ENCODE measurements around the gene SLC26A1.
A peak's percentile ranks its signal among the peaks of the same experiment; 100 is the strongest.

Gene SLC26A1

DNA sequence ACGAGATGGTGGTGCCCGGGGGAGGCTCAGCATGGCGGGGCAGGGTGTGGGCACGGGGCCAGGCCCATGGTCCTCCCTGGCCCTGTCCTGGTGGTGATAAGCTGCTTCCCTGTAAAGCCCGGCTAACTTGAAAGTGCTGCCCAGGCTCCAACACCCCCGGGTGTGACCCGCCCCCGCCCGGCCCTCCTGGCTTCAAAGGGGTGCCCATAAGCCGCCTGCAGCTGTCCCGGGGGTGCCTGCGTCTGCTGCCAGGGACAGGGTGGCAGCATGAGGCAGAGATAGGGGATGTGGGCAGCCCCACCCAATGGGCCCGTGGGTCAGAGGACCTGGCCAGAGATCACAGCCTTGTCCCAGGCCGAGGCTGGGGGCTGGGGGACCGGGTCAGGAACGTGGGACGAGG is 36.3 kb upstream of the SLC26A1 start:
- DNase-seq (ENCODE audit: low spot score) = no peak

DNA sequence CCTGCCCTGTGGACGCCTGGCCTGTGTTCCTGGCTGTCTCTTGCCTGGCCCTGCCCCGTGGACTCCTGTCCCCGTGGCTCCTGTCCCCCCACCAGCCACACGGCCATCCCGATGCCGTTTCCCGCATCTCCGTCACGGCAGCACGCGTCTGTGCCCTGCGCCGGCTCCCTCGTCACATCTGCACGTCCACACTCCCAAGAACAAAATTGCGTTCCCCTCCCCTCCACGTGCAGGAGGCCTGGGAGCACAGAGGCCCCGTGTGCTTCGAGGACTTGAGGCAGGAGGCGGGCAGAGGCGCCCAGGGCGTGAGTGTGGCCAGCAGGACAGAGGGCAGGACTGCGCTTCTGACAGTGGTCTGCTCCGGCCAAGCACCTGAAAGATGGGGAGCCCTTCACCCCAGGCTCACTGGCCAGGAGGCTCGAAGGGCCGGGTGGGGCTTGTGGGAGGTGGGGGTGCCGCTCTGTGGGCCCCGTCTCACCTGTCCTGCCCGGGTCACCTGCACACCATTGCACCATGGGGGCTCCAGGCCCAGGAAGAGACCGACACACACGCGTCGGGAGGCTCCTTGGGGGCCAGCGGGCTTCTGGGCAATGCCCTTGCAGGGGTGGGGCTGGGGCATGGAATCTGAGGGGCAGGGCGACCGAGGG is 35.5 kb upstream of the SLC26A1 start:
- DNase-seq (ENCODE audit: low spot score) = no peak

- no peak for DNase-seq (ENCODE audit: low spot score)
These were observed 34.7 kb upstream of the SLC26A1 start for GRCh38 chr4:1027915-1028238.

- no peak for DNase-seq (ENCODE audit: low spot score)
These were observed 34.2 kb upstream of the SLC26A1 start for GRCh38 chr4:1027219-1027914.

- peak; percentile 84 for DNase-seq (ENCODE audit: low spot score)
These were observed 32.9 kb upstream of the SLC26A1 start for GRCh38 chr4:1026115-1026514.

DNA sequence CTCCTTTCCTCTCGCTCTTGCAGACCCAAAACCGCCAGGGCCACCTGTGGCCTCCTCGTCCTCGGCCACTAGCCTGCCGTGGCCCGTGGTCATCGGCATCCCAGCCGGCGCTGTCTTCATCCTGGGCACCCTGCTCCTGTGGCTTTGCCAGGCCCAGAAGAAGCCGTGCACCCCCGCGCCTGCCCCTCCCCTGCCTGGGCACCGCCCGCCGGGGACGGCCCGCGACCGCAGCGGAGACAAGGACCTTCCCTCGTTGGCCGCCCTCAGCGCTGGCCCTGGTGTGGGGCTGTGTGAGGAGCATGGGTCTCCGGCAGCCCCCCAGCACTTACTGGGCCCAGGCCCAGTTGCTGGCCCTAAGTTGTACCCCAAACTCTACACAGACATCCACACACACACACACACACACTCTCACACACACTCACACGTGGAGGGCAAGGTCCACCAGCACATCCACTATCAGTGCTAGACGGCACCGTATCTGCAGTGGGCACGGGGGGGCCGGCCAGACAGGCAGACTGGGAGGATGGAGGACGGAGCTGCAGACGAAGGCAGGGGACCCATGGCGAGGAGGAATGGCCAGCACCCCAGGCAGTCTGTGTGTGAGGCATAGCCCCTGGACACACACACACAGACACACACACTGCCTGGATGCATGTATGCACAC is 31.8 kb upstream of the SLC26A1 start:
- no peak for DNase-seq (ENCODE audit: low spot score)

DNA sequence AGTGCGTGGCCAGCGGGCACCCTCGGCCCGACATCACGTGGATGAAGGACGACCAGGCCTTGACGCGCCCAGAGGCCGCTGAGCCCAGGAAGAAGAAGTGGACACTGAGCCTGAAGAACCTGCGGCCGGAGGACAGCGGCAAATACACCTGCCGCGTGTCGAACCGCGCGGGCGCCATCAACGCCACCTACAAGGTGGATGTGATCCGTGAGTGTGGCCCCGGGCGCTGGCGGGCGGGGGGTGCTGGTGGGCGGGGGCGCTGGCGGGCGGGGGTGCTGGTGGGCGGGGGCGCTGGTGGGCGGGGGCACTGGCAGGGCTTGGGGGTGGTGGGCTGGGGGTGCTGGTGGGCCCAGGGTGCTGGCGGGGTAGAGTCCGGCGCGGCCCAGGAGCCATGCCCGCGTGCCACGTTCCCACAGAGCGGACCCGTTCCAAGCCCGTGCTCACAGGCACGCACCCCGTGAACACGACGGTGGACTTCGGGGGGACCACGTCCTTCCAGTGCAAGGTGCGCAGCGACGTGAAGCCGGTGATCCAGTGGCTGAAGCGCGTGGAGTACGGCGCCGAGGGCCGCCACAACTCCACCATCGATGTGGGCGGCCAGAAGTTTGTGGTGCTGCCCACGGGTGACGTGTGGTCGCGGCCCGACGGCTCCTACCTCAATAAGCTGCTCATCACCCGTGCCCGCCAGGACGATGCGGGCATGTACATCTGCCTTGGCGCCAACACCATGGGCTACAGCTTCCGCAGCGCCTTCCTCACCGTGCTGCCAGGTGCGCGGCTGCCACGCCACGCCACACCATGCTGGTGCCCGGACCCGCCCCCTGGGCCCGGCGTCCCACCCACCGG is 30.9 kb upstream of the SLC26A1 start:
- DNase-seq (ENCODE audit: low spot score) = no peak

DNA sequence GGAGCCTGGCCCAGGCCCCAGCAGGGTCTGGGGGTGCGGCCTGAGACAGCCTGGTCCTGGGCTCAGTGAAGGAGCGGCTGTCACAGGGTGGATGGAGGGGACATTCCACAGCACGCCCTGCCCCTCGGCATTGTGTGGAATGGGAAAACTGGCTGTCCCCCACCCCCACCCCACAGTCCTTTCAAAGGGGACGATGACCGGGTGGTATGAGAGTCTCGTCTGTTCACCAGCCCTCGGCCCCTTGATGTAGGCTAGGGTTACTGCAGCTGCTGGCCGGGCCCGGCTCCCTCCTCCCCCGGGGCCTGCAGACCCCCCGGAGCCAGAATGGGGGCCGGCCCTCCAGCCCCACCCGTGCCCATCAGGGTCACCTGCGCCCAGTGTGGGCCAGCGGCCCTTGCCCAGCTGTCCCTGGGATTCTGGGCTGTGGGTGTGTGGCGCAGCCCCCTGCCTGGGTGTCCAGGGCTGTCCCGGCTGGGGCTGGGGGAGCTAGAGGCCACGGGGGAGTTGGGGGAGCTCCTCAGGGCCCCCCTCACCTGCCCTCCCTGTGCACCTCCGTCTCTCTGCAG is 30.0 kb upstream of the SLC26A1 start:
- DNase-seq (ENCODE audit: low spot score) = no peak

- DNase-seq (ENCODE audit: low spot score) = no peak
These were observed 29.5 kb upstream of the SLC26A1 start for GRCh38 chr4:1022739-1023066.

DNA sequence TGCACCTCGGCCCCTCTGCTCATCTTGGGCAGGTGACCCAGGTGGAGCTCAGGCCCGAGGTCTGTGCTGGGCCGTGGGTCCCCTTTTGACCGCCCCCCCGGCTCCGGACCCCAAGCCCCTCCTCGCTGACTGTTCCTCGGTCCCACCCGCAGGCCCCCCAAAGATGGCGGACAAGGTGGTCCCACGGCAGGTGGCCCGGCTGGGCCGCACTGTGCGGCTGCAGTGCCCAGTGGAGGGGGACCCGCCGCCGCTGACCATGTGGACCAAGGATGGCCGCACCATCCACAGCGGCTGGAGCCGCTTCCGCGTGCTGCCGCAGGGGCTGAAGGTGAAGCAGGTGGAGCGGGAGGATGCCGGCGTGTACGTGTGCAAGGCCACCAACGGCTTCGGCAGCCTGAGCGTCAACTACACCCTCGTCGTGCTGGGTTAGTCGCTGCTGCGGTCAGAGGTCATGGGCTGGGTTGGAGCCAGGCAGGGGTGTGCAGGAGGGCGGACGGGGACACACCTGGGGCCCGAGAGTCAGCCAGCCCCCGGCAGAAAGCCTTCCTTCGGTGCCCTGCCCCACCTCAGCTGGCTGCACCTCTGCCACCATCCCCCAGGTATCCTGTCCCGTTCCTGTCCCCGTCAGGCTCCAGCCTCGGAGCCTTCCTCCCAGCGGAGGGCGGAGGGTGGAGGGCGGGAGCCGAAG is 29.0 kb upstream of the SLC26A1 start:
- DNase-seq (ENCODE audit: low spot score) = no peak

DNA sequence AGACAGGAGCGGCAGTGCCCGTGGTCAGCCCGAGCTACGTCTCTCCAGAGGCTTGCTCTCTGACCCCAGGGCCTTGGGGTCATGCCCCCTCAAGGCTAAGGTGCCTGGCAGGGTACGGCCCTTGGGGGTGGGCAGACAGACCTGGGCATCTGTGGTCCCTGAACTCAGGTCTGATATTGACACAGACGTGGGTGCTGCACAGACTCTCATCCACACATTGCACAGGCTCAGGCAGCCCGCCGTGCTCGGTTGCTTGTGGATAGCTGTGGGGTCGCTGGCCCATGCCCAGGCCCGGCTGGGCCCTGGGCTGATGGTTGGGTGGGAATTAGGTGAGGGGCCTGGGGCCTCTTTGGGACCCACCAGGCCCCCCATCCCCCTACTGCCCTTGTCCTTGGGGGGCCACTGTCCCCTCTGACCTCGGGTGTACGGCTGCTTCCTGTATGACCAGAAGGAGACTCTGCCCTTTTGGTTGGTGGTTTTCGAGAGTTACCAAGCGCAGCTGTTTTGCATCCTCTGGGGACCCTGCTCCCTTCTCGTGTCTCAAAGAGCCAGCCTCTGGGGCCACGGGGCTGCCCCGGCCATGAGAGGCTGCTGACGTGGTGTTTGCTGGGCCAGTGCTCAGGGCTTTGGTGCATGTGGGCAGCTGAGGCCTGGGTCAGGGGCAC is 28.3 kb upstream of the SLC26A1 start:
- no peak for DNase-seq (ENCODE audit: low spot score)

GRCh38 chr4:1019729-1020470 is 26.7 kb upstream of the SLC26A1 start:
- DNase-seq (ENCODE audit: low spot score) = no peak

GRCh38 chr4:1019320-1019719 is 26.1 kb upstream of the SLC26A1 start:
- no peak for DNase-seq (ENCODE audit: low spot score)

DNA sequence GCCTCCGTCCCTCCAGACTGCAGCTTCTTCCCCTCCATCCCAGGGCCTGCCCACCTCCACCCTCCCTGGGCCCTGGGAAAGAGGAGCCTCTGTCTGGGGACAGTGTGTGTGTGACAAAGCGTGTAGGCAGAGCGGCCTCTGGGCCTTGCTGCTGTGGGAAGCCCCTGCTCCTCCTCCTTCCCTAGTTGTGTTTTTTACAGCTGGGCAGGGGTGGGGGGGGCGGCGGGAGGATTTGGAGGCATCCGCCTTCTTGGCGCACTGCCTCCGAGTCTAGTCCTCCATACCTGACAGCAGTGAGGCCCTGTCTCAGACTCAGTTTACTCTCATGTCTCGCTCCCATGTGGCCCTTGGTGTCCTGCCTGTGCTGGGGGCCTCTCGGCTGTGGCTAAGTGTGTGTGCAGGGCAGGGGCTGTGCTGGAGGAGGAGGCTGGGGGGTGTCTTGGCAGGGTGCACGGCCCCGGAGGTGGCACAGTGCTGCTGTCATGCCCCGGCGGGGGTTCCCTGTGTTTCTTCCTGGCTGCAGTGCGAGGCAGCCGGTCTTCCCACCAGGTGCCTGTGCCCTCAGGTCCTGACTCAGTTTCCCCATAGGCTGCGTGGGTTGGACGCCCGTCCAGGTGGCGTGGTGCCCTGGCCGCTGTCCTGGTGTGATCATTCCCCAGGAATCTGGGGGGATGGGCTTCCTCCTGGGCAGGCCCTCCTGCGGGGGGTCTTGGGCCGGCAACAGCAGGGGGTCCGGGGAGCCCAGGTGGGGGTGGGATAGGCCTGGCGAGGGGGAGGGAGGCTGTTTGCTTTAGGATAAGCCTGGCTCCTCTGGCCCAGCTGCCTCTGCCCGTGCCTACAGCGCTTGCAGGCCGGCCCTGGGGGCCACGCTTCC is 25.2 kb upstream of the SLC26A1 start:
- DNase-seq (ENCODE audit: low spot score) = no peak

GRCh38 chr4:1017706-1018105 is 24.5 kb upstream of the SLC26A1 start:
- DNase-seq (ENCODE audit: low spot score) = no peak

DNA sequence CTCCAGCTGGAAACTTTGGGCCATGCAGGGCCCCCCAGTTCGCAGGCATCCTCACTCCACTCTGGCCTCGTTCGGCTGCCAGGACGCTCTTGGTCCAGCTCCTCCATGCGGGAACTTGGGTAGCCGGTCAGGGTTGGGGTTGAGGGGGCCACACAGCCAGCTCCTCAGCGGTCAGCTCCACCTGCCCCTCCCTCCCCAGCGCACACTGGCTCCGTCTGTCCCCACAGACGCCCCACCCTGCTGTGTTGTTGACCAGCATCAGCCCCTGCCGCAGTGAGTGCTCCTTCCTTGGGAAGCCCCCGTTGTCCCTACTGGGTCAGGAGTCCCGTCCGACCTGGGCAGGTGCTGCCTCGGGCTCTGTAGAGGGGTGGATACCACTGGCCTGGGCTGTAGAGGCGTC is 24.0 kb upstream of the SLC26A1 start:
- no peak for DNase-seq (ENCODE audit: low spot score)

DNA sequence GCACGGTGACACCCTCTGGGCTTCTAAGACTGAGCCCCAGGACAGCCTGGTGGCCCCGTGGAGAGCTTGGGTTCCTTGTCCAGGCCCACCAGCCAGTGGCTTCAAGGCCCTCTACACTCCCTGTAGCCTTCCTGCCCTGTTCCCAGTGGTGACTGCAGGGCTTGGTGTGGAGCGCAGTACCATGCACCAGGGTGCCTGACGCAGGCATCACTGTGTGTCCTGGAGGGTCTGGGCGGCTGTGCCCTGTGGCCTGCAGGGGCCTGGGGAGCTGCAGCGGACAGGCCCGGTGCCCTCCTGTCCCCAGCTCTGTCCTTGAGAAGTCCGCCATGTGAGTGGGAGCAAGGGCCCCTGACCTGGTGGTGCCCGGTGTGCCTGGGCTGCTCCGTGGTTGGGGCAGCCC is 22.5 kb upstream of the SLC26A1 start:
- no peak for DNase-seq (ENCODE audit: low spot score)

DNA sequence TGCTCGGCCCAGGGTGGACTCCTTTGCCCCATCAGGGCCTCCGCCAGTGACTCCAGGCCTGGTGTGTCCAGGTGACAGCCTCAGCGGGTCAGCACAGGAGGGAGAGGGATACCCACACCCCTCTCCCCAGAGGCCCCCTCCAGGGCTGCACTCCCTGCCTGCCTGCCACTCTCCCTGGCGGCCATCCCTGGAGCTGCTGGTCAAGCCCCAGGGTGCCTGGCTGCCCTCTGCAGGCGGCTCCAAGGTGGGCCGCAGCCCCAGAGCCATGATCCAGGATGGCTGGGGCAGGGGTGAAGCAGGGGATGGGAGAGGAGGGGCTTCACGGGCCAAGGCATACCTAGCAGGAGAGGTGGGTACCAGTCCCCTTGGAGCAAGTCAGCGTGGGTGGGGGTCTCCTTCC is 22.0 kb upstream of the SLC26A1 start:
- DNase-seq (ENCODE audit: low spot score) = no peak

DNA sequence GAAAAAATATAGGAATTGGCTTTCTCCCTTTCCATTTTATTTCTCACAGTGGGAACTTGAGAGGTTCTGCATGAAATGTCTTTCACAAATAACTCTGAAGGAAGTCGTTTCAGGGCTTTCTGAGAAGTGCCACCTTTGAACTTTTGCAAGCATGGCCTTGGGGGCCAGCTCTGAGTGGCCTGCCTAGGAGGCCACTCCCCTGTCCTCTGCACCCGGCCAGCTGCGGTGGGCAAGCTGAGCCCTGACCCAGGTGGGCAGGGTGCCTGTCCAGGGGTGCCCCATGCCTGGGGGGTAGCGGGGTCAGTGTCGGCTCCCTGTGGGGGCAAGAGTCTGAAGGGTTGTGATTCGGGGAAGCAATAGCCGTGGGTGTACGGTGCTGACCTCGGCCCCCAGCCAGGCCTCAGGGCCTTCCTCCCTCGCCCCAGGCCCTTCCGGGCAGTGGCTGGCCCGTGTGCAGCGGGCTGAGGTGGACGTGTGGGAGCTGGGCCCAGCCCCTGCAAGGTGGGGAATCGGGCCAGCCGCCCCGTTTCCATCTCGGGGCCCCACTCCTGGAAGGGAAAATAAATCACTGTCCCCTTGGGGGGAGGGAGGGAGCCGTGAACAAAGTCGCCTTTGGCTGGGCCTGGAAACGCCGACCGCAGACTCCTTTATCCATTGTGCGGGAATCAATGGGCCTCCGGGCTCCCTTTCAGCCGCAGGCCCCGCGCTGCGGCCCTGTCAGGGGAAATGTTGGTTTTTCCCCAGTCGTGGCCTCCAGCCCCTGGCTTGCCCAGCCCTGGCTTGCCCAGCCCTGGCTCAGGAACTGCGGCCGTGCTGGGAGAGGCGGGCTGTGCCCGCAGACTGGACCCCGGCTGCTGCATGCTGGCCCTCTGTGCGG is 21.3 kb upstream of the SLC26A1 start:
- DNase-seq (ENCODE audit: low spot score) = no peak
